H1 (cell line): ENCODE data around the gene LRCH1. TPM values are rescaled to one million over a fixed set of nuclear protein-coding genes. Genes with fewer than 3 reads are reported as not detected.

ENCODE experiments used
- polyA plus RNA-seq, 7 experiments: library from polyadenylated mRNA; depleted of rRNA in 3 of 7; stranded (reverse) in 5 of 7; unstranded in 2 of 7; fragments of >200 nt in 5 of 7; fragments of 200-250 nt in 2 of 7; gene quantifications; 1 replicate in 5 of 7; 2 replicates in 1 of 7; 4 replicates in 1 of 7; pipeline versions ENCODE4 v1.2.1 to v1.2.3, GENCODE V29; 2011 to 2013; ENCODE audit warnings: missing spikeins in 2 of 7, mixed read lengths in 2 of 7
- small RNA-seq: library from polyadenylated mRNA; stranded (forward); fragments of <200 nt; extraction: miRNeasy Mini kit (QIAGEN cat#:217004); gene quantifications from one replicate; pipeline ENCODE3, GENCODE V24; 2013; ENCODE audit not compliant: insufficient read depth
- total RNA-seq: library from RNA; stranded (reverse); fragmentation: NEBNext Ultra II Directional; extraction: Animal tissue kit (Norgen Biotek cat#: 25700); gene quantifications from 2 replicates; pipeline ENCODE4 v1.2.1, GENCODE V29; 2021

LRCH1 gene
- total and polyA plus RNA-seq, 2 of the 8 experiments (the other 6 are each of a cell fraction or from before 2014, with no cell fraction given) = 3.0 to 10.1 TPM

Small RNA genes lying within 50 kb of the gene (small RNA-seq; reads per million reads assigned to genes)
- gene AL359880.1 = not detected

Other genes starting within 250 kb of the LRCH1 start
- 4.9 and 7.2 TPM in 2 replicates for gene RUBCNL, start 165.9 kb upstream of the LRCH1 start, total RNA-seq
- 2.6 and 4.2 TPM in 2 replicates for gene RUBCNL, start 165.9 kb upstream of the LRCH1 start, polyA plus RNA-seq (2011; rRNA removed)
- 55.8 and 56.0 TPM in 2 replicates for gene ESD, start 244.0 kb downstream of the LRCH1 start, total RNA-seq
- 20.1 and 40.3 TPM in 2 replicates for gene ESD, start 244.0 kb downstream of the LRCH1 start, polyA plus RNA-seq (2011; rRNA removed)